ENCODE data around the gene ACTN4.

ACTN4 gene

DNA sequence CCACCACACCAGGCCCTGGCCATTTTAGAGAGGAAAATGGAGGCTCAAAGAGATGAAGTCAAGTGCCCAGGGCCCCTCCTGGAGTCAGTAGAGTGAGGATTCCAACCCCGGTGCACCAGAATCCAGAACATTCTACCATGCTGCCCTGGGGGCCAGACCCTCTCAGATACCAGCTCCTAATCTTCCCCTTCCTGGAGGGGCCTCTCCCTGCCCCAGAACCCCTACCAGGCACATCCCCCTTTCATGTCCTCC lies 85.7 kb downstream of the ACTN4 start:
- Histone ChIP-seq H3K4me1 (ENCODE audit: insufficient read depth, low read length) (no peaks in the 10 kb centered on the region), H3K27ac (ENCODE audit: low read length) (no peak overlapping the region), H3K9me3 (ENCODE audit: insufficient read depth, low read length, severe bottlenecking) (no peaks in the 10 kb centered on the region), H3K9ac (ENCODE audit: low read depth, low read length) (no peak overlapping the region), H3K4me3 (ENCODE audit: low read depth in 1 of 2, low read length in 2 of 2) (no peak overlapping the region), H4K20me1 (ENCODE audit: insufficient read depth, low read length) (no peaks in the 10 kb centered on the region; the same call in 1 of the 2 replicates), H3K79me2 (ENCODE audit: insufficient read depth, low read length) (no peaks in the 10 kb centered on the region), H3K4me2 (ENCODE audit: insufficient read depth, low read length) (no peak overlapping the region), H3K36me3 (ENCODE audit: insufficient read depth, low read length) (peaks cover 22% of the 10 kb centered on the region), H2AFZ (ENCODE audit: low read depth, low read length) (no peak overlapping the region), H3K27me3 (ENCODE audit: insufficient read depth, low read length, poor library complexity) (no peaks in the 10 kb centered on the region)
- TF ChIP-seq, protein P1, sequence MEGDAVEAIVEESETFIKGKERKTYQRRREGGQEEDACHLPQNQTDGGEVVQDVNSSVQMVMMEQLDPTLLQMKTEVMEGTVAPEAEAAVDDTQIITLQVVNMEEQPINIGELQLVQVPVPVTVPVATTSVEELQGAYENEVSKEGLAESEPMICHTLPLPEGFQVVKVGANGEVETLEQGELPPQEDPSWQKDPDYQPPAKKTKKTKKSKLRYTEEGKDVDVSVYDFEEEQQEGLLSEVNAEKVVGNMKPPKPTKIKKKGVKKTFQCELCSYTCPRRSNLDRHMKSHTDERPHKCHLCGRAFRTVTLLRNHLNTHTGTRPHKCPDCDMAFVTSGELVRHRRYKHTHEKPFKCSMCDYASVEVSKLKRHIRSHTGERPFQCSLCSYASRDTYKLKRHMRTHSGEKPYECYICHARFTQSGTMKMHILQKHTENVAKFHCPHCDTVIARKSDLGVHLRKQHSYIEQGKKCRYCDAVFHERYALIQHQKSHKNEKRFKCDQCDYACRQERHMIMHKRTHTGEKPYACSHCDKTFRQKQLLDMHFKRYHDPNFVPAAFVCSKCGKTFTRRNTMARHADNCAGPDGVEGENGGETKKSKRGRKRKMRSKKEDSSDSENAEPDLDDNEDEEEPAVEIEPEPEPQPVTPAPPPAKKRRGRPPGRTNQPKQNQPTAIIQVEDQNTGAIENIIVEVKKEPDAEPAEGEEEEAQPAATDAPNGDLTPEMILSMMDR (IDR thresholded peaks at IDR 0.05; ENCODE audit: borderline replicate concordance, extremely low read depth, low read length, poor library complexity, severe bottlenecking), result no peak
- no peak for TF ChIP-seq EZH2 (IDR thresholded peaks at IDR 0.05; ENCODE audit: borderline replicate concordance, low read depth, low read length, severe bottlenecking)
- ATAC-seq (ENCODE audit: insufficient read depth, low read depth) (no peak), DNase-seq (no peak)

DNA sequence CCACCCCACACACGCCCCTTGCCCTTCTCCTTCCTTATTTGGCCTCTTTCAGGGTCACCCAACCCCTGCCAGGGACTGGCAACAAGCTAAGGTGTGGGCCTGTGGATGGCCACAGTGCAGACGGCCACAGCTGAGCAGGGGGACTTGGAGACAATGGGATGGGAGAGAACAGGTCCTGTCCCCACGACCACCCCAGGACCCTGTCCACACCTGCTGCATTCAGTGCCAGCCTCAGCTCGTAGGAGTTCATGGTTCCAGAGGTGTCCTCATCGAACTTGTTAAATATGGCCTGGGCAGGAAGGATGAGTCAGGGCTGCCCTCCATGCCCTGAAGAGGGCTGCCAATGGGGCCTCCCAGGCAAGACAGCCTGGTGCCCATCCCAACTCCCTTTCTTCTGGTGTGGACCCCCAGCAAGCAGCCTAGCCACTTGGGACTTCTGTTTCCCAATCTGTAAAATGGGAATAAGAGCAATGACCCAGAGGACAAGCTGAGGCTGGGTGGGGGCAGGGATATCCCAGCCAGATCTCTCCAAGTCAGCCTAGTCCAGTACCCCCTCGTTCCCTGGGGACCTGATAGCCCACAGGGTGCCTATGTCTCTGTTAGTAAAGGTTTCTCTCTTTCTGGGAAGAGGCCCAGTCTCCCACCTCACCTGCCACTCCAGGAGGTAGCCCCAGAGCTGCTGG lies 86.2 kb downstream of the ACTN4 start:
- no peak overlapping the region for H3K4me3 ChIP-seq (ENCODE audit: low read depth in 1 of 2, low read length in 2 of 2)
- TF ChIP-seq, protein P1 (IDR thresholded peaks at IDR 0.05; ENCODE audit: borderline replicate concordance, extremely low read depth, low read length, poor library complexity, severe bottlenecking), result no peak
- no peak for TF ChIP-seq EZH2 (IDR thresholded peaks at IDR 0.05; ENCODE audit: borderline replicate concordance, low read depth, low read length, severe bottlenecking)
- no peaks in the 10 kb centered on the region for H3K79me2 ChIP-seq (ENCODE audit: insufficient read depth, low read length)
- H3K36me3 ChIP-seq (ENCODE audit: insufficient read depth, low read length), result peaks cover 19% of the 10 kb centered on the region
- H3K27me3 ChIP-seq (ENCODE audit: insufficient read depth, low read length, poor library complexity), result no peaks in the 10 kb centered on the region
- ATAC-seq (ENCODE audit: insufficient read depth, low read depth) (no peak), DNase-seq (no peak)
- H2AFZ ChIP-seq (ENCODE audit: low read depth, low read length), result no peak overlapping the region
- no peak overlapping the region for H3K4me2 ChIP-seq (ENCODE audit: insufficient read depth, low read length)
- H3K9ac ChIP-seq (ENCODE audit: low read depth, low read length), result no peak overlapping the region
- no peaks in the 10 kb centered on the region for H3K4me1 ChIP-seq (ENCODE audit: insufficient read depth, low read length)
- no peaks in the 10 kb centered on the region for H3K9me3 ChIP-seq (ENCODE audit: insufficient read depth, low read length, severe bottlenecking)
- no peak overlapping the region for H3K27ac ChIP-seq (ENCODE audit: low read length)
- H4K20me1 ChIP-seq (ENCODE audit: insufficient read depth, low read length), result peaks cover 3% of the 10 kb centered on the region; the same call in 1 of the 2 replicates

GRCh38 chr19:38734176-38734425 lies 86.7 kb downstream of the ACTN4 start:
- Histone ChIP-seq H2AFZ (ENCODE audit: low read depth, low read length) (no peak overlapping the region), H3K27ac (ENCODE audit: low read length) (no peak overlapping the region), H3K4me3 (ENCODE audit: low read depth in 1 of 2, low read length in 2 of 2) (no peak overlapping the region), H3K79me2 (ENCODE audit: insufficient read depth, low read length) (no peaks in the 10 kb centered on the region), H3K4me2 (ENCODE audit: insufficient read depth, low read length) (no peak overlapping the region), H3K36me3 (ENCODE audit: insufficient read depth, low read length) (peaks cover 15% of the 10 kb centered on the region), H3K9ac (ENCODE audit: low read depth, low read length) (no peak overlapping the region), H3K4me1 (ENCODE audit: insufficient read depth, low read length) (no peaks in the 10 kb centered on the region), H4K20me1 (ENCODE audit: insufficient read depth, low read length) (peaks cover 5% of the 10 kb centered on the region; the same call in 1 of the 2 replicates), H3K27me3 (ENCODE audit: insufficient read depth, low read length, poor library complexity) (no peaks in the 10 kb centered on the region), H3K9me3 (ENCODE audit: insufficient read depth, low read length, severe bottlenecking) (no peaks in the 10 kb centered on the region)
- ATAC-seq (ENCODE audit: insufficient read depth, low read depth) (no peak), DNase-seq (no peak)
- TF ChIP-seq, protein P1 (IDR thresholded peaks at IDR 0.05; ENCODE audit: borderline replicate concordance, extremely low read depth, low read length, poor library complexity, severe bottlenecking), result no peak
- no peak for TF ChIP-seq EZH2 (IDR thresholded peaks at IDR 0.05; ENCODE audit: borderline replicate concordance, low read depth, low read length, severe bottlenecking)

Measured in DND-41 (cell line).